Hepatocyte (in vitro differentiated cells): ENCODE measurements around the gene ACACA.

Experiments used
- CTCF ChIP-seq: fragments of 200-600 bp; sonication (generic); IDR thresholded peaks from 2 replicates; pipeline ENCODE4 v1.5.1; 2016; ENCODE audit warnings: antibody characterized with exemption, mild to moderate bottlenecking; ENCODE audit not compliant: poor library complexity
- EZH2 ChIP-seq: fragments of 200-600 bp; sonication (generic); IDR thresholded peaks from 2 replicates; pipeline ENCODE4 v1.6.1; 2016; ENCODE audit warnings: antibody characterized with exemption, mild to moderate bottlenecking, borderline replicate concordance

GRCh38 chr17:37211136-37211535, 195.5 kb downstream of the ACACA start:
- no peak for TF ChIP-seq CTCF
- TF ChIP-seq EZH2 = no peak
